ENCODE results near the gene PTCRA.
"Not testable (repeated sequence)": the region's sequence is repeated elsewhere in the genome, so short reads cannot be mapped to it uniquely, and the experiment has no call there.

PTCRA gene

GRCh38 chr6:42940493-42941045, 24.7 kb downstream of the PTCRA start:
- no peak for DNase-seq (ENCODE audit: low read depth in 2 of 2)

DNA sequence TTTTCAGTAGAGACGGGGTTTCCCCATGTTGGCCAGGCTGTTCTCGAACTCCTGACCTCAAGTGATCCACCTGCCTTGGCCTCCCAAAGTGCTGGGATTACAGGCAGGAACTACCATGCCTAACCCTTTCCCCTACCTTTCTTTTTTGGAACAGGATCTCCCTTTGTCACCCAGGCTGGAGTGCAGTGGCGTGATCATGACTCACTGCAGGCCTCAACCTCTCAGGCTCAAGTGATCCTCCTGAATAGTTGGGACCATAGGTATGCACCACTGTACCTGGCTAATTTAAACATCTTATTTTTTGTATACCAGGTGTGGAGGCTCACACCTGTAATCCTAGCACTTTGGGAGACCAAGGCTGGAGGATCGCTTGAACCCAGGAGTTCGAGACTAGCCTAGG, 25.5 kb downstream of the PTCRA start:
- not testable (repeated sequence) for DNase-seq (ENCODE audit: low read depth in 2 of 2)

- no peak for DNase-seq (ENCODE audit: low read depth in 2 of 2)
These were observed 26.6 kb downstream of the PTCRA start for GRCh38 chr6:42942444-42942843.

DNA sequence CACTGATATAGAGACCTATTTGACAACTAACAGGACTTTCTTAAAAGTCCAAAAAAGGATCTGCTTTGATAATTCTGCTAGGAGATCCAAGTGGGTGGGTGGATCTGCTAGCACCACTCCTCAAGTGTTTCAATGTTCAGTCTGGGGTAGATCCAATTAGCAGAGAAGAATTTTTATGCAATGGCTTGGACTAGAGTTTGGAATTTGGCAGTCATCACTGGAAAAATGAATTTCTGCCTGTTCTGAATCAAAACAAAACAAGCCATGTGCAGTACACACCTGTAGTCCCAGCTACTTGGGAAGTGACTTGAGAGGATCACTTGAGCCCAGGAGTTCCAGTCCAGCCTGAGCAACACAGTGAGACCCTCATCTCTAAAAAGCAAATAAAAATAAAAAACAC, 32.1 kb downstream of the PTCRA start:
- no peak for DNase-seq (ENCODE audit: low read depth in 2 of 2)

DNA sequence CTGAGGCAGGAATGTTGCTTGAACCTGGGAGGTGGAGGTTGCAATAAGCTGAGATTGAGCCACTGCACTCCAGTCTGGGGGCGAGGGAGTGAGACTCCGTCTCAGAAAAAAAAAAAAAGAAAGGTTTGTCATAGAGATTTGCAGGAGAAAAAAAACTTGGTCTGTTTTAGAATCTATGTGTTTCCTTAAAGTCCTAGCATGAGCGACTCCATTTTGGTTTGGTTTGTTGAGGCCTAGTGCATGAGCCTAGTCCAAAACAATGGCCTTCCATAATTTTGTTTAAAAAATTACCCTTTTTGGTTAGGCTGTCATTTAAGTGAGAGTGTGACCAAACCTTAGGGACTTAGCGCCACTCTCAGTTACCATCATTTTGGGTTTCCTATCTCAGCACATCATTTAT, 36.5 kb downstream of the PTCRA start:
- no peak for DNase-seq (ENCODE audit: low read depth in 2 of 2)

GRCh38 chr6:42954405-42954804, 38.6 kb downstream of the PTCRA start:
- not testable (repeated sequence) for DNase-seq (ENCODE audit: low read depth in 2 of 2)

DNA sequence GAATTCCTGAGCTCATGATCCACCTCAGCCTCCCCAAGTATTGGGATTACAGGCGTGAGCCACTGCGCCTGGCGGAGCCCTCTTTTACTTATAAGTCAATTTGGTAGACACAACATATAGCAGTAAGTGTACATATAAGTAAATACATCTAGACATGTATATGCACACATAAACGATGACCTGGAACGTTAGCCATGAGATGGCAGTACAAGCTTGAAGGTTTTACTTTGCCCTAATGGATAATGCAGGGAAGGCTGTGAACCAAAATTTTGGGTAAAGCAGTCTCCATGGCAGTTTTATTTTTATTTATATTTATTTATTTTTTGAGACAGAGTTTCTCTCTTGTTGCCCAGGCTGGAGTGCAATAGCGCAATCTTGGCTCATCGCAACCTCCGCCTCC, 42.3 kb downstream of the PTCRA start:
- no peak for DNase-seq (ENCODE audit: low read depth in 2 of 2)

- no peak for DNase-seq (ENCODE audit: low read depth in 2 of 2)
These were observed 44.0 kb downstream of the PTCRA start for GRCh38 chr6:42959917-42960242.

DNA sequence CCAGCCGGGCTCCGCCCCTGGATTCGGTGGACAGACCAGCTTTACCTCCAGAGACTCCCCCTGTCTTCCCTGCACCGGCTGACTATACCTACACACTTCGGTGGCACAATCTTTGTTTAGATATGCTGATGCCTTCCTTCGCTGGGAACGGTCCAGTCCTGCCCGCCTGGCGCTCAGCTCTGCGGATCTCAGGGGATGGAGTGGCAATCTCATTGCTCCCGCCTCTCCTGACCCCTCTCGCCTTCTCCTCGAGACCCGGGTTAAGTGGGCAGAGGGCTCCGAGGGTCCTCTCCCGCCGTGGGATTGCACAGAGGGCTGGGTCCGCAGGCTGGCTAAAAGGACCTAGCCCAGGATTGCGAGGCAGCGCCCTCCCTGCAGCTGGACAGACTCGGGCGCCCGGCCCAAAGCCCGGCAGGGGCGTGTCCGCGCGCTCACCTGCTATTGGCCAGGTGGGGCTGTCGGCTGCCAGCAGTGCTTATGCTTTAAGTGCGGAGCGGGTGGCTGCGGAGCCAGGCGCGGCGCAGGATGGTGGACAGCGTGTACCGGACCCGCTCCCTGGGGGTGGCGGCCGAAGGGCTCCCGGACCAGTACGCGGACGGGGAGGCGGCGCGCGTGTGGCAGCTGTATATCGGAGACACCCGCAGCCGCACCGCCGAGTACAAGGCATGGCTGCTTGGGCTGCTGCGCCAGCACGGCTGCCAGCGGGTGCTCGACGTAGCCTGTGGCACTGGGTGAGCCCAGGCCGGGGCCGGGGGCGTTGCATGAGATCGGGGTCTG, 44.6 kb downstream of the PTCRA start, which contains the start of gene GNMT:
Gene GNMT (plus strand): TSS at position 512 of the 777 bp plus-strand sequence. CDS start 14 bp downstream, at position 526.
- no peak for DNase-seq (ENCODE audit: low read depth in 2 of 2)

GRCh38 chr6:42961020-42961470, 45.2 kb downstream of the PTCRA start:
- no peak for DNase-seq (ENCODE audit: low read depth in 2 of 2)

GRCh38 chr6:42962096-42962495, 46.2 kb downstream of the PTCRA start:
- DNase-seq (ENCODE audit: low read depth in 2 of 2), result no peak

GRCh38 chr6:42962502-42963178, 46.8 kb downstream of the PTCRA start:
- no peak for DNase-seq (ENCODE audit: low read depth in 2 of 2)

GRCh38 chr6:42963179-42963854, 47.5 kb downstream of the PTCRA start:
- DNase-seq (ENCODE audit: low read depth in 2 of 2), result no peak

DNA sequence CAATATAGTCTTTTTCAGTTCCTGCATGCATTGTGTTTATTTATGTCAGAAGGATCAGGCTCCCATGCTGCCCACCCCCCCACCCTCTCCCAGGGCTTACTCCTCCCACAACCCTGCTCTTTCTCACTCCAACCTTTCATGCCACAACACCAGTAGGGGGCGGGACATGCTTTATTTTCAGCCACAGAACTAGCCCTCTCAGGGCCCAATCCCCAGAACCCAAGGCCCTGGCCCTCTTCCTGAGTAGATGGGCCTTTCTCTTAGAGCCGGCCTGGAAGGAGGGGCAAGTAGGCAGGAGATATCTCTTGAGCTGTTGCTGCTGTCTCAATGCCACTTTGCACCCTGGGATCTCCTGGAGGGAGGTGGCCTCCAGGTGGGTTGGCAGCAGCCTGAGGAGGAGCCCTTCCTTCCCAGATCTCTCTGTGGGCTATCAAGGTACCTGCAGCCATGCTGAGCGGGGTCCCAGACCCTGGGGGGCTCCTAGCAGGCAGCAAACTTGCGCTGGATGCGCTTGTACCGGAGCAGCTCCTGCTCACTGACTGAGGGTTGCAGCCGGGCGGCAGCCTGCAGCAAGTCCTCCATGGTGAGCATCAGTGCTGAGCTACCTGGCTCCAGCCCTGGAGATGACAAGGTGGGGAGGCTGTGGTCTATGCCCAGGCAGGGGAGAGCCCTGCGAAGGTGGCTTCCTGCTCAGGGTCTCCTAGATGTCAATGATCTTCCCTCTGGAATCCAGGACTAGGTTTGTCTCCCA, 48.2 kb downstream of the PTCRA start:
- no peak for DNase-seq (ENCODE audit: low read depth in 2 of 2)

GRCh38 chr6:42966571-42966970, 50.7 kb downstream of the PTCRA start:
- no peak for DNase-seq (ENCODE audit: low read depth in 2 of 2)

- no peak for DNase-seq (ENCODE audit: low read depth in 2 of 2)
These were observed 51.4 kb downstream of the PTCRA start for GRCh38 chr6:42967228-42967627.

GRCh38 chr6:42968126-42968701, 52.4 kb downstream of the PTCRA start:
- no peak for DNase-seq (ENCODE audit: low read depth in 2 of 2)

DNA sequence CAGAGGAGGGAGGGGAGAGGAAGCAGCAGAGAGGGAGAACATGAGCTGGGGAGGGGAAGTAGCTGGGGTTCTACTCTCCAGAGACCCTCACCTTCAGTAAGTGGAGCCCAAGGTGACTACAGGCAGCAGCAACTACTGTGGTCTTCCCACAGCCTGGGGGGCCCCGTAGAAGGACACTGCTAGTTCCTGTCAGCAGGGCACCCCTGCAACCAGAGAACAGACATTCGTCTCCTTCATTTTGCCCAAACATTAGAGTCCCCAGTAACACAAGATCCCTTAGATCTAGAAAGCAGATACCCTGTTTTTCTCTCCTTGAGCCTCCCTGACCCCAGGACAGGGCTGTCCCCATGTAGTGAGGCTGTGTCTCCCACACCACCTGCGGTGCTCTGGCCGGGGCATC, 52.9 kb downstream of the PTCRA start:
- DNase-seq (ENCODE audit: low read depth in 2 of 2), result no peak

DNA sequence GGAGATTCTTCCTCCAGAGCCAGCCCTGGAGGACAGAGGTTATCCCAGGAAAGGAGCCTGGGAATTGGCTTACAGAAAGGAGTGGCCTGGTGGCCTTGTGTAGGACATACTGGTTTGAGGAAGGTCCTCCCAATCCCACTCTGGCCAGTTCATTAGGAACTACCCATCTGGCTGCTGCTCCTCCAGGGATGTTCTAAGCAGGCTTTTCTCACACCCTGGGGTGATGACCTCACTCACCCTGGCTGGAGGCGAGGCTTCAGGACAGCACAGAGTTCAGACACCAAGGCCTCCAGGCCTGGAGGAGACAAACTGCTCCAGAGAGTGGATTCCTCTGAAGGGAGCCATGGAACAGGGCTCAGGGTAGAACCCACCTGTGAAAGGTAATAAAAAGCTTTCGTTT, 53.6 kb downstream of the PTCRA start:
- no peak for DNase-seq (ENCODE audit: low read depth in 2 of 2)

DNA sequence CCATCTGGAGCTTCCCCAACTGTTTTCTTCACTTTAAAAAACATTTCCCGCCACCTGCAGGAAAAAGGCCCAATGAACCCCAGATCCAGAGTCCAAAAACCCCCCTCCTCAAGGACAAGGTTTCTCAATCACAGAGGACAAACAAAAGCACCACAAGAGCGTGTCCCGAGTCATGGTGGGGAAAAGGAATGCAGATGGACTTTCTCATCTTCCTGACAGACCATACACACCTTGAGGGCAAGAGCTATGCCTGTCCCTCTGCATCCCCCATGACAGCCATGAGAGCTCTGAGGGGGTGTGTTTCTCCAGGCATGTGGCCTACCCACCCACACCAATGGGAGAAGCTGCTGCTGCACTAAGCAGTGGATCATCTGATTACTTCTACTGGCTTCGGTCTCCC, 54.1 kb downstream of the PTCRA start:
- DNase-seq (ENCODE audit: low read depth in 2 of 2), result no peak

DNA sequence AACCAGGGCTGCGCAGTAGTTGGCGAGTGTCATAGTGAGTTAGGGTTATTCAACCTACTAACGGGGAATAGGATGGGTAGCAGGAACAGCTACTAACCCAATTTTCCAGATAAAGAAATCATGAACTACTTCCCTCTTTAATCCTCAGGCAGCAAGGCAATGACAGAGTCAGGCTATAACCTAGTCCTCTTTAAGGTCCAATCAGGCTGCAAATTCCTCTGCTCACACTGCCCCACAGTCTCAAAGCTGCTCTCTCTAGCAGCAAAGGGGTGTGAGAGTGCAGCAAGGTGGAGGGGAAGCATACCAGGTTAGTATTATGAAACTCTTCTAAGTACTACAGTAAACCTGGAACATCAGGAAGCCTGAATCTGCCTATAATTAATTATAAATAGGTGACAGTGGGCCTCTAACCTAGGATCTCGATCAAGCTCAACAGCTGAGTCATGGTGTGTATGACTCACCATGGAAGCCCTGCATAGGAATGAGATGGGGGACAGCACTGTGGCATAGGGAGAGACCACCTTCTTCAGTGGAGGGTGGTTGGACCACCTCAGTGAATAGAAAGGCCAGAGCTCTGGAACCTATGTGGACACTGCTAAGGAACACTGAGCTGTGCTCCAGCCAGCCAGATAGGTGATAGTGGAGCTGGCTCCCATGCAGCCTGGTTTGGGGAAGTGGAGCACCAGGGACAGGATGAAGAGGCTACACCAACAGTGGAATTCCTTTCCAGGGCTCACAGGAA, 55.2 kb downstream of the PTCRA start:
- DNase-seq (ENCODE audit: low read depth in 2 of 2), result no peak

Measured in stimulated activated CD4-positive, alpha-beta T cell treated with anti-CD3 and anti-CD28 coated beads, Interleukin-12 subunit alpha, Interleukin-12 subunit beta, amount 100 ng/mL, for 24 hours (primary cell).